Breast epithelium (tissue), 3 donors: ENCODE data around the gene MS4A14.

Experiments used
- CTCF ChIP-seq, 3 donors: fragments of 450-650 bp; IDR thresholded peaks; one replicate each; pipeline ENCODE4 v1.5.1; 2016 to 2017; ENCODE audit warnings: antibody characterized with exemption in 3 of 3, mild to moderate bottlenecking in 3 of 3, moderate library complexity in 3 of 3
- POLR2AphosphoS5 ChIP-seq, 3 donors: sonication (generic); formaldehyde crosslinking; IDR thresholded peaks; one replicate each; pipeline ENCODE4 v1.6.1; 2017; ENCODE audit warnings: antibody characterized with exemption in 3 of 3

- TF ChIP-seq CTCF (IDR thresholded peaks at IDR 0.05) (no peak), POLR2AphosphoS5 (IDR thresholded peaks at IDR 0.05) (no peak)
Observed at GRCh38 chr11:60429272-60429671, 33.0 kb downstream of the MS4A14 start, which contains the start of gene MS4A5.
